ENCODE results near the gene HMCES. TPM values are rescaled to one million over a fixed set of nuclear protein-coding genes. Genes with fewer than 3 reads are reported as not detected.

HMCES gene
- total and polyA plus RNA-seq, 2 donors, result 33.2 to 59.4 TPM

DNA sequence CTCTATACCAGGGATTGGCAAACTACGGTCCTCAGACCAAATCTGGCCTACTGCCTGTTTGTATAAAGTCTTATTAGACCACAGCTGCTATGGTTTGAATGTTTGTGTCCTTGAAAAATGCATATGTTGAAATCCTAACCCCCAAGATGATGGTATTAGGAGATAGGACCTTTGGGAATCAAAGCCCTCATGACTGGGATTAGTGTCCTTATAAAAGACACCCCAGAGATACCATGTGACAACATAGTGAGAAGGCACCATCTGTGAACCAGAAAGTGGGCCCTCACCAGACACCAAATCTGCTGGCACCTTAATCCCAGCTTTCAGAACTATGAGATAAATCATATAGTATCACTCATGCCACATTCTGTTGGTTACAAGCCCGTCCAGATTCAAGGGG is 7.4 kb downstream of the HMCES start:
- Histone ChIP-seq H3K27ac (ENCODE audit: low read depth in 1 of 2, low read length in 1 of 2) (no peak overlapping the region), H3K36me3 (ENCODE audit: control insufficient read depth in 2 of 2, insufficient read depth in 2 of 2, low read length in 1 of 2) (peaks cover 30 to 47% of the 10 kb centered on the region in 2 donors), H3K4me1 (ENCODE audit: control insufficient read depth in 2 of 2, insufficient read depth in 2 of 2, low read length in 2 of 2) (peaks cover 5 to 13% of the 10 kb centered on the region in 2 donors), H3K4me3 (ENCODE audit: low read length in 2 of 2) (no peak overlapping the region), H3K27me3 (ENCODE audit: control insufficient read depth in 2 of 2, insufficient read depth in 1 of 2, low read length in 1 of 2) (no peaks in the 10 kb centered on the region), H3K9me3 (ENCODE audit: control insufficient read depth in 2 of 2, insufficient read depth in 1 of 2, low read length in 1 of 2) (no peaks in the 10 kb centered on the region)
- WGBS, result 98% methylated on average over 2 of the region's 2 CpGs
- DNase-seq (ENCODE audit: low read depth in 6 of 9, low spot score in 9 of 9), result no peak

DNA sequence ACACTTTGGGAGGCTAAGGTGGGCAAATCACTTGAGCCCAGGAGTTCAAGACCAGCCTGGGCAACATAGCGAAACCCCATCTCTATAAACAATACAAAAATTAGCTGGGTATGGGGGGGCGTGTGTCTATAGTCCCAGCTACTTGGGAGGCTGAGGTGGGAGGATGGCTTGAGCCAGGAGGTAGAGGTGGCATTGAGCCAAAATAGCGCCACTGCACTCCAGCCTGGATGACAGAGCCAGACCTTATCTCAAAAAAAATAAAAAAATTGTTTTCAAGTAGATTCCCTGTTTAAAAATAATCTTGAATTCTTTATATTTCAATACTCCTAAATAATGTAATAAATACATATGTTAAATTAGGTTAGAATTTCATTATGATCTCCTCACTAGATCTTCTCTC is 9.8 kb downstream of the HMCES start:
- H3K36me3 ChIP-seq (ENCODE audit: control insufficient read depth in 2 of 2, insufficient read depth in 2 of 2, low read length in 1 of 2), result peaks cover 38 to 58% of the 10 kb centered on the region in 2 donors

DNA sequence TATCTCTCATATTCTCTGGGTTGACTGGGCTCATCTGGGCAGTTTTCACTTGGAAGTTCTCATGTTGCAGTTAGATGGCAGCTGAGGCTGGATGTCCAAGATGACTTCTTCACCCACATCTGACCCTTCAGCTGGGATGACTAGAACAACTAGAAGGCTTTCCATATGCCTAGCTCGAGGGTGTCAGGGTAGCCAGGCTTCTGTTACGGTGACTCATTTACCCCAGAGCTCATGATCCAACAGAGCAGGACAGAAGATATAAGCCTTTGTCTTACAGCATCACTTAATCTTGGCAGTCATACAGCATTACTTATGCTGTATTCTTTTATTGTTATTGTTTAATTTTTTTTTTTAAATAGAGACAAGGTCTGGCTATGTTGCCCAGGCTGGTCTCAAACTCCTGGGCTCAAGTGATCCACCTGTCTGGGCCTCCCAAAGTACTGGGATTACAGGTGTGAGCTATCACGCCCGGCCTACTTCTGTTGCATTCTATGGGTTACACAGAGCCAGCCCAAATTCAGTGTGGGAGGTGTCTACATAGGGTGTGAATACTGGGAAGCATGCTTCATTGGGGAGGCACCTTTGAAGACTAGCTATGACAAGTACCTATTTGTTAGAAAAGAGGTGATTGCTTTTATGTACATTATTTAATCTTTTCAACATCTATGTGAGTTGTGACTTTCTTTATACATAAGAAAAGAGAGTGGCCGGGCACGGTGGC is 10.7 kb downstream of the HMCES start:
- WGBS, result 96% methylated on average over 6 of the region's 6 CpGs
- DNase-seq (ENCODE audit: low read depth in 6 of 9, low spot score in 9 of 9), result no peak
- H3K9me3 ChIP-seq (ENCODE audit: control insufficient read depth in 2 of 2, insufficient read depth in 1 of 2, low read length in 1 of 2), result no peaks in the 10 kb centered on the region
- H3K4me1 ChIP-seq (ENCODE audit: control insufficient read depth in 2 of 2, insufficient read depth in 2 of 2, low read length in 2 of 2), result no peaks in the 10 kb centered on the region
- no peaks in the 10 kb centered on the region for H3K27me3 ChIP-seq (ENCODE audit: control insufficient read depth in 2 of 2, insufficient read depth in 1 of 2, low read length in 1 of 2)
- no peak overlapping the region for H3K27ac ChIP-seq (ENCODE audit: low read depth in 1 of 2, low read length in 1 of 2)
- peaks cover 41 to 67% of the 10 kb centered on the region in 2 donors for H3K36me3 ChIP-seq (ENCODE audit: control insufficient read depth in 2 of 2, insufficient read depth in 2 of 2, low read length in 1 of 2)
- H3K4me3 ChIP-seq (ENCODE audit: low read length in 2 of 2), result no peak overlapping the region

More for the DNA sequence above, 9.8 kb downstream of the HMCES start:
- Histone ChIP-seq H3K27ac (ENCODE audit: low read depth in 1 of 2, low read length in 1 of 2) (no peak overlapping the region), H3K9me3 (ENCODE audit: control insufficient read depth in 2 of 2, insufficient read depth in 1 of 2, low read length in 1 of 2) (no peaks in the 10 kb centered on the region), H3K4me3 (ENCODE audit: low read length in 2 of 2) (no peak overlapping the region), H3K4me1 (ENCODE audit: control insufficient read depth in 2 of 2, insufficient read depth in 2 of 2, low read length in 2 of 2) (no peaks in the 10 kb centered on the region), H3K27me3 (ENCODE audit: control insufficient read depth in 2 of 2, insufficient read depth in 1 of 2, low read length in 1 of 2) (no peaks in the 10 kb centered on the region)
- DNase-seq (ENCODE audit: low read depth in 6 of 9, low spot score in 9 of 9), result no peak
- WGBS, result 96% methylated on average over 3 of the region's 3 CpGs

DNA sequence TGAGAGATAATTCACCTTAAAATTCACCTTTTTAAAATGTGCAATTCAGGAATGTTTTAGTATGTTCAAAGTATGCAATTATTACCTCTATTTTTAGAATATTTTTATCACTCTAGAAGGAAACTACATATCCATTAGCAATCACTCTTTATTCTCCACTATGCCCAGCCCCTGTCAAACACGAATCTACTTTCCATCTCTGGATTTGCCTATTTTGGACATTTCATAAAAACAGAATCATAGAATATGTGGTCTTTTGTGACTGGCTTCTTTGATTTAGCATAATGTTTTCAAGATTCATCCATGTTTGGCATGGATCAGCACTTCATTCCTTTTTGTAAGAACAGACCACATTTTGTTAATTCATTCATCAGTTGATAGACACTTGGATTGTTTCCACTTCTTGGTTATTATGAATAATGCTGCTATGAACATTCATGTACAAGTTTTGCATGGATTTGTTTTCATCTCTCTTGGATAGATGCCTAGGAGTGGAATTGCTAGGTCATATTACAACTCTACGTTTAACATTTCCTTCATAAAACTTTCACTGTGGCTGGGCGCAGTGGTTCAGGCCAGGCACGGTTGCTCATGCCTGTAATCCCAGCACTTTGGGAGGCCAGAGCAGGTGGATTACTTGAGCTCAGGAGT is 12.7 kb downstream of the HMCES start:
- no peaks in the 10 kb centered on the region for H3K4me1 ChIP-seq (ENCODE audit: control insufficient read depth in 2 of 2, insufficient read depth in 2 of 2, low read length in 2 of 2)
- no peak overlapping the region for H3K4me3 ChIP-seq (ENCODE audit: low read length in 2 of 2)
- 91% methylated on average over 4 of the region's 4 CpGs for WGBS
- no peaks in the 10 kb centered on the region for H3K27me3 ChIP-seq (ENCODE audit: control insufficient read depth in 2 of 2, insufficient read depth in 1 of 2, low read length in 1 of 2)
- H3K9me3 ChIP-seq (ENCODE audit: control insufficient read depth in 2 of 2, insufficient read depth in 1 of 2, low read length in 1 of 2), result no peaks in the 10 kb centered on the region
- no peak overlapping the region for H3K27ac ChIP-seq (ENCODE audit: low read depth in 1 of 2, low read length in 1 of 2)
- H3K36me3 ChIP-seq (ENCODE audit: control insufficient read depth in 2 of 2, insufficient read depth in 2 of 2, low read length in 1 of 2), result peaks cover 43 to 71% of the 10 kb centered on the region in 2 donors
- peak in 1 of 9 donors; percentile 16 for DNase-seq (ENCODE audit: low read depth in 6 of 9, low spot score in 9 of 9)

DNA sequence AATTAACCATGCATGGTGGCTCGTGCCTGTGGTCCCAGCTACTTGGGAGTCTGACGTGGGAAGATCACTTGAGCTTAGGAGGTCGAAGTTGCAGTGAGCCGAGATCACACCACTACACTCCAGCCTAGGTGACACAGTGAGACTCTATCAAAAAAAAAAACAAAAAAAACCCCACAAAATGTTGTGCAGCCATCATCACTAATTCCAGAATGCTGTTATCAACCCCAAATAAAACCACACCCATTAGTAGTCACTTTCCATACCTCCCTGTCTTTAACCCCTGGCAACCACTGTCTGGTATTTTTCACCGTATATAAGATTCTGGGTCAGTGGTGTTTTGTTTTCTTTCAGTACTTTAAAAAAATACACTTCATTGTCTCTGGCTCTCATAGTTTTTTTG is 16.6 kb downstream of the HMCES start:
- Histone ChIP-seq H3K27ac (ENCODE audit: low read depth in 1 of 2, low read length in 1 of 2) (no peak overlapping the region), H3K4me1 (ENCODE audit: control insufficient read depth in 2 of 2, insufficient read depth in 2 of 2, low read length in 2 of 2) (no peaks in the 10 kb centered on the region), H3K36me3 (ENCODE audit: control insufficient read depth in 2 of 2, insufficient read depth in 2 of 2, low read length in 1 of 2) (peaks cover 51 to 78% of the 10 kb centered on the region in 2 donors), H3K27me3 (ENCODE audit: control insufficient read depth in 2 of 2, insufficient read depth in 1 of 2, low read length in 1 of 2) (no peaks in the 10 kb centered on the region), H3K9me3 (ENCODE audit: control insufficient read depth in 2 of 2, insufficient read depth in 1 of 2, low read length in 1 of 2) (no peaks in the 10 kb centered on the region), H3K4me3 (ENCODE audit: low read length in 2 of 2) (no peak overlapping the region)
- DNase-seq (ENCODE audit: low read depth in 6 of 9, low spot score in 9 of 9), result no peak
- WGBS, result 88% methylated on average over 5 of the region's 5 CpGs

DNA sequence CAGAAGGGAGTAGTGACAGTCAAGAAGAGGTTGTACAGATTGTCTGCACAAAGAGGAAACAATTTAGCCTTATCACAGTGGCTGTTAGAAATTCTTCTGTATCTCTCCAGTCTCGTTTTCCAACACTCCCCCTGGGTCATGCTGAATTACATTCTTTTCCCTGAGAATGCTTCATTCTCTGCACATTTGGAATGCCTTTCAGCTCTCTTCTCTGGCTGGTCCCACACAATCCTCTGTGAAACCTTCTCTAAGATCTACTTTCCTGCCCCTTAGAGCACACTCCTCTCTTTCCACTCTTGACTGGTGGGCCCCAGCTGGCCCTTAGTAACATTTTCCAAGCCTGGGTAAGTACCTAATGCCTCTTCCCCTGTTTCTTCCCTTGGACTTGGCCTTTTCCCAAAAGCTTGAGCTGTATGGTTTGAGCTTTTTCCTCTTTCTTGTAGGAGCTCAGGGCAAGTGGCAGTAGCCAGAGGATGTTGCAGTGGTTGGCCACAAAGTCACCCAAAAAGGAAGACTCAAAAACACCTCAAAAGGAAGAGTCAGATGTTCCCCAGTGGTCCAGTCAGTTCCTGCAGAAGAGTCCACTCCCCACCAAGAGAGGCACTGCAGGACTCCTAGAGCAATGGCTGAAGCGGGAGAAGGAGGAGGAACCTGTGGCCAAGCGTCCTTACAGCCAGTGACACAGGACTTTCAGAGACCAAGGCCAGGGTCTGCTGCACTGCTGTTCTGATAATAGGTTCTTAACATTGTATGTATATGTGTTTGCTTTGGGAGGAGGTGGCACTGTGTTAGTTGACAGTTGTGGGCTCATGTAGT is 25.7 kb downstream of the HMCES start:
- DNase-seq (ENCODE audit: low read depth in 6 of 9, low spot score in 9 of 9), result no peak
- 82% methylated on average over 3 of the region's 3 CpGs for WGBS
- H3K9me3 ChIP-seq (ENCODE audit: control insufficient read depth in 2 of 2, insufficient read depth in 1 of 2, low read length in 1 of 2), result no peaks in the 10 kb centered on the region
- H3K4me1 ChIP-seq (ENCODE audit: control insufficient read depth in 2 of 2, insufficient read depth in 2 of 2, low read length in 2 of 2), result peaks cover 0 to 12% of the 10 kb centered on the region in 2 donors
- H3K27me3 ChIP-seq (ENCODE audit: control insufficient read depth in 2 of 2, insufficient read depth in 1 of 2, low read length in 1 of 2), result no peaks in the 10 kb centered on the region
- no peak overlapping the region for H3K4me3 ChIP-seq (ENCODE audit: low read length in 2 of 2)
- peaks cover 55 to 57% of the 10 kb centered on the region in 2 donors for H3K36me3 ChIP-seq (ENCODE audit: control insufficient read depth in 2 of 2, insufficient read depth in 2 of 2, low read length in 1 of 2)
- H3K27ac ChIP-seq (ENCODE audit: low read depth in 1 of 2, low read length in 1 of 2), result peak overlapping the region in 1 of 2 donors; percentile 5

DNA sequence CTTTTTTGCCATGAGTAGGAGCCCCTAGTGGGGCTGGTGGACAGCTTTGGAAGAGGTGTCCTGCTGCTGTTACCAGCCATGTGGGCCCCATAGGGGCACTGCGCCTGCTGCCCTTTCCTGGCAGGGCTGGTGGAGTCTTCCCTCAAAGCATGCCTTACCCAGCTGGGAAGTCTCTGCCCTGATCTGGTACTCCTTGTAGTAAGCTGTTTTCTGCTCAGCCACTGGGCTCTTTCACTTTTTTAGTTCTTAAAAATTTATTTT is 26.2 kb downstream of the HMCES start:
- no peak for DNase-seq (ENCODE audit: low read depth in 6 of 9, low spot score in 9 of 9)
- Histone ChIP-seq H3K27ac (ENCODE audit: low read depth in 1 of 2, low read length in 1 of 2) (no peak overlapping the region), H3K27me3 (ENCODE audit: control insufficient read depth in 2 of 2, insufficient read depth in 1 of 2, low read length in 1 of 2) (no peaks in the 10 kb centered on the region), H3K4me1 (ENCODE audit: control insufficient read depth in 2 of 2, insufficient read depth in 2 of 2, low read length in 2 of 2) (peaks cover 0 to 12% of the 10 kb centered on the region in 2 donors), H3K4me3 (ENCODE audit: low read length in 2 of 2) (no peak overlapping the region), H3K9me3 (ENCODE audit: control insufficient read depth in 2 of 2, insufficient read depth in 1 of 2, low read length in 1 of 2) (no peaks in the 10 kb centered on the region), H3K36me3 (ENCODE audit: control insufficient read depth in 2 of 2, insufficient read depth in 2 of 2, low read length in 1 of 2) (peaks cover 52 to 53% of the 10 kb centered on the region in 2 donors)
- 94% methylated on average over 1 of the region's 1 CpG for WGBS

DNA sequence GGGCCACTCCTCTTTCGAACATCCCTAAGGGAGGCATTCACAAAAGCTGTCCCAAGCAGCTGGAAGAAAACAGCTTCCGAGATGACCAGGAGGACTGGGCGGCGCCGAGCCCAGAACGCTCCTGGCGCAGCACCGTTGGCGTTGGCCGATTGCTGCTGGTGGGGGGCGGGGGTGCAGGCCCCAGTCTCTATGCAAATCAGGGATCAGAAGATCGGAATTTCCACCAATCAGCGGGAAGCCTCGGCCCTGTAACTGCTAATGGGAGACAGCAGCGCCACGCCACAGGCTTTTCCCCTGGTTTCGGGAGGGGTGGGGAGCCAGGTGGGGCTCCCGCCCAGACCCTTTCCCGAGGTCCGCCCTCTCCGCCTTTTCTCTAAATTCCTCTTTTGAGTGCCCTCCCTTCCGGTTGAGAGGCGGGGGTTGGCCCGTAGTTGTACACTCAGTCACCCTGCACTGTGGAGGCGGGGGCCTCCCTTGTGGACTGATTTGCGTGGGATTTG is 27.0 kb downstream of the HMCES start:
- WGBS, result 49% methylated on average over 26 of the region's 26 CpGs
- Histone ChIP-seq H3K4me1 (ENCODE audit: control insufficient read depth in 2 of 2, insufficient read depth in 2 of 2, low read length in 2 of 2) (peaks cover 0 to 14% of the 10 kb centered on the region in 2 donors), H3K27me3 (ENCODE audit: control insufficient read depth in 2 of 2, insufficient read depth in 1 of 2, low read length in 1 of 2) (no peaks in the 10 kb centered on the region), H3K36me3 (ENCODE audit: control insufficient read depth in 2 of 2, insufficient read depth in 2 of 2, low read length in 1 of 2) (peaks cover 47% of the 10 kb centered on the region in 2 donors), H3K4me3 (ENCODE audit: low read length in 2 of 2) (no peak overlapping the region), H3K9me3 (ENCODE audit: control insufficient read depth in 2 of 2, insufficient read depth in 1 of 2, low read length in 1 of 2) (no peaks in the 10 kb centered on the region), H3K27ac (ENCODE audit: low read depth in 1 of 2, low read length in 1 of 2) (peak overlapping the region; percentile 44 to 46)
- peak in 1 of 9 donors; percentile 65 for DNase-seq (ENCODE audit: low read depth in 6 of 9, low spot score in 9 of 9)

DNA sequence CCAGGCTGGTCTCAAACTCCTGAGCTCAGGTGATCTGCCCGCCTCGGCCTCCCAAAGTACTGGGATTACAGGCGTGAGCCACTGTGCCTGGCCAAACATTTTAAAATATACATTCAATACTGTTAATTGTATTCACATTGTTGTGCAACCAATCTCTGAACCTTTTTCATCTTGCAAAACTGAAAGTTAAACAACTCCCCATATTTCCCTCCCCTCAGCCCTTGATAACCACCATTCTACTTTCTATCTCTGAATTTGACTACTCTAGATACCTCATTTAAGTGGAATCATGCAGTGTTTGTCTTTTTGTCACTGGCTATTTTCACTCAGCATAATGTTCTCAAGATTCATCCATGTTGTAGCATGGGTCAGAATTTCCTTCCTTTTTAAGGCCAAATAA is 30.0 kb downstream of the HMCES start:
- 96% methylated on average over 3 of the region's 3 CpGs for WGBS
- no peaks in the 10 kb centered on the region for H3K27me3 ChIP-seq (ENCODE audit: control insufficient read depth in 2 of 2, insufficient read depth in 1 of 2, low read length in 1 of 2)
- H3K9me3 ChIP-seq (ENCODE audit: control insufficient read depth in 2 of 2, insufficient read depth in 1 of 2, low read length in 1 of 2), result no peaks in the 10 kb centered on the region
- no peak overlapping the region for H3K27ac ChIP-seq (ENCODE audit: low read depth in 1 of 2, low read length in 1 of 2)
- peaks cover 0 to 31% of the 10 kb centered on the region in 2 donors for H3K4me1 ChIP-seq (ENCODE audit: control insufficient read depth in 2 of 2, insufficient read depth in 2 of 2, low read length in 2 of 2)
- DNase-seq (ENCODE audit: low read depth in 6 of 9, low spot score in 9 of 9), result no peak
- peaks cover 27 to 32% of the 10 kb centered on the region in 2 donors for H3K36me3 ChIP-seq (ENCODE audit: control insufficient read depth in 2 of 2, insufficient read depth in 2 of 2, low read length in 1 of 2)
- H3K4me3 ChIP-seq (ENCODE audit: low read length in 2 of 2), result no peak overlapping the region
